GM23338 (cell line): Measurements from ENCODE around the gene ADAM17. TPM values are rescaled to one million over a fixed set of nuclear protein-coding genes. Genes with fewer than 3 reads are reported as not detected.

Source experiments
- ATAC-seq: fragments of 200-7000 bp; cut with Tn5 transposase; 3 replicates; pipeline ENCODE4 v1.9.1; 2020
- DNase-seq: peaks from one replicate; pipeline ENCODE4 v3.0.0-alpha.2; 2015; ENCODE audit warnings: low spot score
- H2AFZ ChIP-seq: fragments of 200-600 bp; sonication (generic); 2 replicates; pipeline ENCODE4 v1.8.0; 2016; ENCODE audit warnings: antibody characterized with exemption, mild to moderate bottlenecking, moderate library complexity
- H3F3A ChIP-seq: fragments of 200-600 bp; sonication (generic); replicated peaks from 2 replicates; pipeline ENCODE4 v1.8.0; 2017; ENCODE audit warnings: antibody characterized with exemption, mixed run types, low read depth
- H3K27ac ChIP-seq: fragments of 200-600 bp; sonication (generic); 2 replicates; pipeline ENCODE4 v1.6.1; 2016; ENCODE audit warnings: low read depth
- H3K27me3 ChIP-seq: fragments of 200-600 bp; sonication (generic); 2 replicates; pipeline ENCODE4 v1.8.0; 2016; ENCODE audit warnings: mild to moderate bottlenecking, mixed run types, moderate library complexity; ENCODE audit not compliant: insufficient read depth
- H3K36me3 ChIP-seq: fragments of 200-600 bp; sonication (generic); 2 replicates; pipeline ENCODE4 v1.8.0; 2016; ENCODE audit warnings: mild to moderate bottlenecking; ENCODE audit not compliant: insufficient read depth
- H3K4me1 ChIP-seq: fragments of 200-600 bp; sonication (generic); 2 replicates; pipeline ENCODE4 v1.8.0; 2016; ENCODE audit warnings: mild to moderate bottlenecking, moderate library complexity; ENCODE audit not compliant: insufficient read depth
- H3K4me2 ChIP-seq: fragments of 200-600 bp; sonication (generic); 2 replicates; pipeline ENCODE4 v1.7.1; 2017; ENCODE audit warnings: mixed run types
- H3K4me3 ChIP-seq: fragments of 200-600 bp; sonication (generic); 2 replicates; pipeline ENCODE4 v1.6.1; 2016; ENCODE audit warnings: mixed run types
- H3K79me2 ChIP-seq: fragments of 200-600 bp; sonication (generic); replicated peaks from 2 replicates; pipeline ENCODE4 v1.8.0; 2017; ENCODE audit warnings: mild to moderate bottlenecking; ENCODE audit not compliant: insufficient read depth
- H3K9me2 ChIP-seq: fragments of 200-600 bp; sonication (generic); 2 replicates; pipeline ENCODE4 v1.8.0; 2017; ENCODE audit not compliant: insufficient read depth
- H4K20me1 ChIP-seq: fragments of 200-600 bp; sonication (generic); replicated peaks from 2 replicates; pipeline ENCODE4 v1.8.0; 2017; ENCODE audit warnings: mild to moderate bottlenecking; ENCODE audit not compliant: insufficient read depth
- H3K27ac Mint-ChIP-seq: 2 replicates; pipeline ENCODE4 v1.8.0; 2020; ENCODE audit warnings: inconsistent platforms, mild to moderate bottlenecking, moderate library complexity, mixed read lengths
- H3K27me3 Mint-ChIP-seq: 3 replicates; pipeline ENCODE4 v1.8.0; 2022; ENCODE audit warnings: low read depth, mild to moderate bottlenecking, moderate library complexity, mixed read lengths, inconsistent platforms; ENCODE audit not compliant: insufficient read depth, poor library complexity
- H3K36me3 Mint-ChIP-seq: 3 replicates; pipeline ENCODE4 v1.8.0; 2021; ENCODE audit warnings: low read depth, mild to moderate bottlenecking, inconsistent platforms, moderate library complexity, mixed read lengths
- H3K4me1 Mint-ChIP-seq: 3 replicates; pipeline ENCODE4 v1.8.0; 2020; ENCODE audit warnings: mild to moderate bottlenecking, inconsistent platforms, mixed read lengths
- H3K4me3 Mint-ChIP-seq: 3 replicates; pipeline ENCODE4 v1.8.0; 2021; ENCODE audit warnings: moderate library complexity, mild to moderate bottlenecking, inconsistent platforms, mixed read lengths
- H3K9me3 Mint-ChIP-seq: 3 replicates; pipeline ENCODE4 v1.8.0; 2020; ENCODE audit warnings: moderate library complexity, mild to moderate bottlenecking, inconsistent platforms, mixed read lengths
- STAT1 ChIP-seq: IDR thresholded peaks from one replicate; pipeline ENCODE4 v1.6.1; 2016; ENCODE audit warnings: antibody characterized with exemption; ENCODE audit not compliant: unreplicated experiment
- polyA plus RNA-seq: library from polyadenylated mRNA; unstranded; fragments of >200 nt; fragmentation: Nextera tagmentation; extraction: Ambion mirVana; gene quantifications from 2 replicates; pipeline ENCODE4 v1.2.1, GENCODE V29; 2016
- total RNA-seq: library from RNA; depleted of rRNA; stranded (reverse); fragments of >200 nt; shearing (Covaris generic); gene quantifications from 2 replicates; pipeline ENCODE4 v1.2.3, GENCODE V29; 2014
- TF ChIP-seq, protein P1 (sequence below): fragments of 250-450 bp; sonication (Bioruptor Pico); IDR thresholded peaks from 2 replicates; pipeline ENCODE4 v1.5.0; 2020; ENCODE audit warnings: mild to moderate bottlenecking, moderate library complexity
- TF ChIP-seq, protein P2 (sequence below), 2 experiments: fragments of 200-600 bp in 1 of 2; sonication (generic) in 1 of 2; conservative IDR thresholded peaks; 2 replicates each; pipeline versions ENCODE4 v1.5.1 to v1.6.1; 2016 to 2017; ENCODE audit warnings: antibody characterized with exemption in 2 of 2, low read depth in 2 of 2, mild to moderate bottlenecking in 2 of 2, moderate library complexity in 1 of 2
- TF ChIP-seq, protein P3 (sequence below): IDR thresholded peaks from 2 replicates; pipeline ENCODE4 v1.6.1; 2016; ENCODE audit warnings: antibody characterized with exemption

ADAM17 gene
- total and polyA plus RNA-seq, 2 experiments from 2014 or later = 8.3 to 23.5 TPM

DNA sequence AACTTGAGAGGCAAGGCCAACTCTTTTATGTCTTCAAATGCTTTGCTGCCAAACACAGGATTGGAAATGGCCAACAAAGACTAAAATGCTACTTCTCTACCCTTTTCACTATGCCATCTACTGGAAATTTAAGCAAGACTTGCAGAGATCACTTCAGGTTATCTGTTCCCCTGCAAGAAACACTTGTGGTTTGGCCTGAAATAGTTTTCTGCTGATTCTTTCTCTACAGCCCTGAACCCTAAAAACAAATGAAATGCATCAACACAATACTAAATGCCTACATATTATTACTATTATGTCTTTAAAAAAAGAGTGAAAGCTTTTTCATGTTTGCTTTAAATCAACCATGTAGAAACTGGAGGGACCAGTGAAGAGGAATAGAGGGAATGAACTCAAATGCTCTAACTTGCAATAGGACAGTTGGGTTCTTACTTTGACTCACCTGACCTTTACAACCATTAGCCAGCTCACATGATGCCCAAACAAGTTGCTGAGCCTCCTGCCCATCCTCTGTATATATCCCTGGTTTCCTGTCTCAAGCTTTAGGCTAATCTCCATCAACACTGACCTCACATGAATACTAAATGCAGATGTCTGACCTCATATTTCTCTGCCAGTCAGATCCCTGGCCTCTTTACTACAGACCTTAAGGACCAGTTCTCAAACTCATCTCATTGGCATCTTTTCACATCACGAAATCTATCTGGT, 17.5 kb upstream of the ADAM17 start:
- no peaks in the 10 kb centered on the region for H3K79me2 ChIP-seq
- H3K27me3 Mint-ChIP-seq = peaks cover 2% of the 10 kb centered on the region
- H3K4me2 ChIP-seq = no peak overlapping the region
- ATAC-seq (no peak), DNase-seq (no peak)
- no peak overlapping the region for H3K27ac ChIP-seq
- H3K27me3 ChIP-seq = no peaks in the 10 kb centered on the region
- H3F3A ChIP-seq = no peaks in the 10 kb centered on the region
- no peaks in the 10 kb centered on the region for H3K9me3 Mint-ChIP-seq
- H2AFZ ChIP-seq = no peak overlapping the region
- no peak overlapping the region for H3K27ac Mint-ChIP-seq
- no peak for TF ChIP-seq STAT1
- no peaks in the 10 kb centered on the region for H3K36me3 ChIP-seq
- H3K4me3 Mint-ChIP-seq = no peak overlapping the region
- H3K4me3 ChIP-seq = no peak overlapping the region
- H3K36me3 Mint-ChIP-seq = no peaks in the 10 kb centered on the region
- no peaks in the 10 kb centered on the region; the same call in 1 of the 2 replicates for H4K20me1 ChIP-seq
- H3K4me1 Mint-ChIP-seq = no peaks in the 10 kb centered on the region
- no peaks in the 10 kb centered on the region for H3K4me1 ChIP-seq
- H3K9me2 ChIP-seq = no peaks in the 10 kb centered on the region

DNA sequence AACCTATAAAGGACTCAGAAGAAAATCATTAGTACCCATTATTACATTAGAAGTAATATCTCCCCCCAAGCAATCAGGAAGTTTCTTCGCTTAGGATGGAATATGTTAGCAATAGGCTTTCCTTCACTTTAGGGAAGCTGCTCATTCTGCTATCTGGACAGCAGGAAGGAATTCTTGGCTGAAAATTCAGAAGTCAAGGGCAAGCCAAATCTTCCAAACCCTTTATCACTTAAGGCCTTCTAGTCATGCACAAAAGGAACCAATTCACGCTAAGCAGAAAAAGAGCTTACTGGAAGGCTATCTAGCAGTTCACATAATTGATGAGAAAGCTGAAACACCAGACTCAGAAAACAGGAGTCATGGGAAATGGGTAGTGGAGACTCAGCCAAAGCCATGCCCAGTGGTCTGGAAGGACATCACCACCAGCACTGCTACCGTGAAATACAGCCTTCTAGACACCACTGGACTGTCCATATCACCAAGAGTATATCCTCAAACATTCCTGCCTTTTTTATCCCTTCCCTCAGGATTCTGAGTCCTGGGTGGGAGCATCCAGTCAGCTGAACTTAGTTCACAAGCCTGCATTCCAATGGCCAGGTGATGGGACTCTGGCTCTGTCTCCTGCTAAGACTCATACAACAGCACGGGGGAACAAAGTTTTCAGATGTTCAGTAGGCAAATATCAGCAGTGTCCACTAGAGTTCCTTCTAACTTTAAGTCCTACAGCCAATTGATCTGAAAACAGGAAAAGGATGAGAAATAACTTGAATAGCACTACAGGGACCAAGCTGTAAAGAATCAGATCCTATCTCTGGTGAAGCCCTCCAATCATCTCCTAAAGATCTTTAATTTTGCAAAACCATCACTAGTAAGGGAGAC, 14.8 kb upstream of the ADAM17 start:
- H3K27ac ChIP-seq = no peak overlapping the region
- H3K36me3 ChIP-seq = no peaks in the 10 kb centered on the region
- H3K4me2 ChIP-seq = no peak overlapping the region
- DNase-seq (no peak), ATAC-seq (no peak)
- H3K27me3 ChIP-seq = no peaks in the 10 kb centered on the region
- Mint-ChIP-seq H3K27ac (no peak overlapping the region), H3K4me3 (no peak overlapping the region), H3K36me3 (no peaks in the 10 kb centered on the region), H3K27me3 (peaks cover 2% of the 10 kb centered on the region), H3K9me3 (no peaks in the 10 kb centered on the region), H3K4me1 (no peaks in the 10 kb centered on the region)
- no peaks in the 10 kb centered on the region for H3K4me1 ChIP-seq
- TF ChIP-seq, protein P1, sequence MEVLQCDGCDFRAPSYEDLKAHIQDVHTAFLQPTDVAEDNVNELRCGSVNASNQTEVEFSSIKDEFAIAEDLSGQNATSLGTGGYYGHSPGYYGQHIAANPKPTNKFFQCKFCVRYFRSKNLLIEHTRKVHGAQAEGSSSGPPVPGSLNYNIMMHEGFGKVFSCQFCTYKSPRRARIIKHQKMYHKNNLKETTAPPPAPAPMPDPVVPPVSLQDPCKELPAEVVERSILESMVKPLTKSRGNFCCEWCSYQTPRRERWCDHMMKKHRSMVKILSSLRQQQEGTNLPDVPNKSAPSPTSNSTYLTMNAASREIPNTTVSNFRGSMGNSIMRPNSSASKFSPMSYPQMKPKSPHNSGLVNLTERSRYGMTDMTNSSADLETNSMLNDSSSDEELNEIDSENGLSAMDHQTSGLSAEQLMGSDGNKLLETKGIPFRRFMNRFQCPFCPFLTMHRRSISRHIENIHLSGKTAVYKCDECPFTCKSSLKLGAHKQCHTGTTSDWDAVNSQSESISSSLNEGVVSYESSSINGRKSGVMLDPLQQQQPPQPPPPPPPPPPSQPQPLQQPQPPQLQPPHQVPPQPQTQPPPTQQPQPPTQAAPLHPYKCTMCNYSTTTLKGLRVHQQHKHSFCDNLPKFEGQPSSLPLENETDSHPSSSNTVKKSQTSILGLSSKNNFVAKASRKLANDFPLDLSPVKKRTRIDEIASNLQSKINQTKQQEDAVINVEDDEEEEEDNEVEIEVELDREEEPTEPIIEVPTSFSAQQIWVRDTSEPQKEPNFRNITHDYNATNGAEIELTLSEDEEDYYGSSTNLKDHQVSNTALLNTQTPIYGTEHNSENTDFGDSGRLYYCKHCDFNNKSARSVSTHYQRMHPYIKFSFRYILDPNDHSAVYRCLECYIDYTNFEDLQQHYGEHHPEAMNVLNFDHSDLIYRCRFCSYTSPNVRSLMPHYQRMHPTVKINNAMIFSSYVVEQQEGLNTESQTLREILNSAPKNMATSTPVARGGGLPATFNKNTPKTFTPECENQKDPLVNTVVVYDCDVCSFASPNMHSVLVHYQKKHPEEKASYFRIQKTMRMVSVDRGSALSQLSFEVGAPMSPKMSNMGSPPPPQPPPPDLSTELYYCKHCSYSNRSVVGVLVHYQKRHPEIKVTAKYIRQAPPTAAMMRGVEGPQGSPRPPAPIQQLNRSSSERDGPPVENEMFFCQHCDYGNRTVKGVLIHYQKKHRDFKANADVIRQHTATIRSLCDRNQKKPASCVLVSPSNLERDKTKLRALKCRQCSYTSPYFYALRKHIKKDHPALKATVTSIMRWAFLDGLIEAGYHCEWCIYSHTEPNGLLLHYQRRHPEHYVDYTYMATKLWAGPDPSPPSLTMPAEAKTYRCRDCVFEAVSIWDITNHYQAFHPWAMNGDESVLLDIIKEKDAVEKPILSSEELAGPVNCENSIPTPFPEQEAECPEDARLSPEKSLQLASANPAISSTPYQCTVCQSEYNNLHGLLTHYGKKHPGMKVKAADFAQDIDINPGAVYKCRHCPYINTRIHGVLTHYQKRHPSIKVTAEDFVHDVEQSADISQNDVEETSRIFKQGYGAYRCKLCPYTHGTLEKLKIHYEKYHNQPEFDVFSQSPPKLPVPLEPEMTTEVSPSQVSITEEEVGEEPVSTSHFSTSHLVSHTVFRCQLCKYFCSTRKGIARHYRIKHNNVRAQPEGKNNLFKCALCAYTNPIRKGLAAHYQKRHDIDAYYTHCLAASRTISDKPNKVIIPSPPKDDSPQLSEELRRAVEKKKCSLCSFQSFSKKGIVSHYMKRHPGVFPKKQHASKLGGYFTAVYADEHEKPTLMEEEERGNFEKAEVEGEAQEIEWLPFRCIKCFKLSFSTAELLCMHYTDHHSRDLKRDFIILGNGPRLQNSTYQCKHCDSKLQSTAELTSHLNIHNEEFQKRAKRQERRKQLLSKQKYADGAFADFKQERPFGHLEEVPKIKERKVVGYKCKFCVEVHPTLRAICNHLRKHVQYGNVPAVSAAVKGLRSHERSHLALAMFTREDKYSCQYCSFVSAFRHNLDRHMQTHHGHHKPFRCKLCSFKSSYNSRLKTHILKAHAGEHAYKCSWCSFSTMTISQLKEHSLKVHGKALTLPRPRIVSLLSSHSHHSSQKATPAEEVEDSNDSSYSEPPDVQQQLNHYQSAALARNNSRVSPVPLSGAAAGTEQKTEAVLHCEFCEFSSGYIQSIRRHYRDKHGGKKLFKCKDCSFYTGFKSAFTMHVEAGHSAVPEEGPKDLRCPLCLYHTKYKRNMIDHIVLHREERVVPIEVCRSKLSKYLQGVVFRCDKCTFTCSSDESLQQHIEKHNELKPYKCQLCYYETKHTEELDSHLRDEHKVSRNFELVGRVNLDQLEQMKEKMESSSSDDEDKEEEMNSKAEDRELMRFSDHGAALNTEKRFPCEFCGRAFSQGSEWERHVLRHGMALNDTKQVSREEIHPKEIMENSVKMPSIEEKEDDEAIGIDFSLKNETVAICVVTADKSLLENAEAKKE = no peak
- TF ChIP-seq, protein P2, sequence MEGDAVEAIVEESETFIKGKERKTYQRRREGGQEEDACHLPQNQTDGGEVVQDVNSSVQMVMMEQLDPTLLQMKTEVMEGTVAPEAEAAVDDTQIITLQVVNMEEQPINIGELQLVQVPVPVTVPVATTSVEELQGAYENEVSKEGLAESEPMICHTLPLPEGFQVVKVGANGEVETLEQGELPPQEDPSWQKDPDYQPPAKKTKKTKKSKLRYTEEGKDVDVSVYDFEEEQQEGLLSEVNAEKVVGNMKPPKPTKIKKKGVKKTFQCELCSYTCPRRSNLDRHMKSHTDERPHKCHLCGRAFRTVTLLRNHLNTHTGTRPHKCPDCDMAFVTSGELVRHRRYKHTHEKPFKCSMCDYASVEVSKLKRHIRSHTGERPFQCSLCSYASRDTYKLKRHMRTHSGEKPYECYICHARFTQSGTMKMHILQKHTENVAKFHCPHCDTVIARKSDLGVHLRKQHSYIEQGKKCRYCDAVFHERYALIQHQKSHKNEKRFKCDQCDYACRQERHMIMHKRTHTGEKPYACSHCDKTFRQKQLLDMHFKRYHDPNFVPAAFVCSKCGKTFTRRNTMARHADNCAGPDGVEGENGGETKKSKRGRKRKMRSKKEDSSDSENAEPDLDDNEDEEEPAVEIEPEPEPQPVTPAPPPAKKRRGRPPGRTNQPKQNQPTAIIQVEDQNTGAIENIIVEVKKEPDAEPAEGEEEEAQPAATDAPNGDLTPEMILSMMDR (conservative IDR thresholded peaks at IDR 0.05; ENCODE audit: low read depth in 2 of 2) = no peak
- TF ChIP-seq, protein P3, sequence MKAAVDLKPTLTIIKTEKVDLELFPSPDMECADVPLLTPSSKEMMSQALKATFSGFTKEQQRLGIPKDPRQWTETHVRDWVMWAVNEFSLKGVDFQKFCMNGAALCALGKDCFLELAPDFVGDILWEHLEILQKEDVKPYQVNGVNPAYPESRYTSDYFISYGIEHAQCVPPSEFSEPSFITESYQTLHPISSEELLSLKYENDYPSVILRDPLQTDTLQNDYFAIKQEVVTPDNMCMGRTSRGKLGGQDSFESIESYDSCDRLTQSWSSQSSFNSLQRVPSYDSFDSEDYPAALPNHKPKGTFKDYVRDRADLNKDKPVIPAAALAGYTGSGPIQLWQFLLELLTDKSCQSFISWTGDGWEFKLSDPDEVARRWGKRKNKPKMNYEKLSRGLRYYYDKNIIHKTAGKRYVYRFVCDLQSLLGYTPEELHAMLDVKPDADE = no peak
- H3K4me3 ChIP-seq = no peak overlapping the region
- no peak overlapping the region for H2AFZ ChIP-seq
- no peaks in the 10 kb centered on the region; the same call in 1 of the 2 replicates for H4K20me1 ChIP-seq
- H3K9me2 ChIP-seq = no peaks in the 10 kb centered on the region
- no peaks in the 10 kb centered on the region for H3F3A ChIP-seq
- H3K79me2 ChIP-seq = no peaks in the 10 kb centered on the region
